IMR-90 (cell line): ENCODE measurements around the gene TAGLN2. TPM values are rescaled to one million over a fixed set of nuclear protein-coding genes. Genes with fewer than 3 reads are reported as not detected.
A peak's percentile ranks its signal among the peaks of the same experiment; 100 is the strongest.

Experiments
- ATAC-seq: fragments of 200-7000 bp; cut with Tn5 transposase; 2 replicates; pipeline ENCODE4 v1.9.1; 2020; ENCODE audit warnings: low read depth, mild to moderate bottlenecking, moderate library complexity
- BruUV-seq: library from RNA; stranded (reverse); fragments of 400-500 nt; replicated peaks from 2 replicates; lab custom pipeline; 2021; lab: Mats Ljungman, UMichigan
- CTCF ChIA-PET: fragments of 300-600 bp; formaldehyde crosslinking; extraction: SDS; loops from one replicate; lab custom pipeline; 2021; ENCODE audit warnings: antibody characterized with exemption; lab: Yijun Ruan, JAX
- POLR2A ChIA-PET: fragments of 300-600 bp; sonication (Branson Sonifier 250); formaldehyde crosslinking; loops from one replicate; lab custom pipeline; 2022; ENCODE audit warnings: antibody characterized with exemption; ENCODE audit not compliant: unreplicated experiment; lab: Charles Lee
- DNase-seq: peaks from one replicate; pipeline ENCODE4 v3.0.0; 2013
- H2AFZ ChIP-seq: replicated peaks from 2 replicates; pipeline ENCODE3; 2013; ENCODE audit warnings: low read length, mild to moderate bottlenecking; ENCODE audit not compliant: poor library complexity
- H2AK5ac ChIP-seq: 2 replicates; pipeline ENCODE4 v1.6.1; 2013; ENCODE audit warnings: low read depth, low read length, inconsistent platforms
- H2AK9ac ChIP-seq: replicated peaks from 2 replicates; pipeline ENCODE3; 2013; ENCODE audit warnings: mild to moderate bottlenecking, low read depth, low read length, moderate library complexity; ENCODE audit not compliant: poor library complexity
- H2BK120ac ChIP-seq: 2 replicates; pipeline ENCODE4 v1.6.1; 2013; ENCODE audit warnings: low read depth, low read length, inconsistent platforms
- H2BK15ac ChIP-seq: 3 replicates; pipeline ENCODE4 v1.6.1; 2013; ENCODE audit warnings: low read depth, low read length, inconsistent platforms
- H2BK20ac ChIP-seq: 2 replicates; pipeline ENCODE4 v1.6.1; 2013; ENCODE audit warnings: low read depth, mild to moderate bottlenecking, inconsistent platforms, low read length, moderate library complexity
- H2BK5ac ChIP-seq: 2 replicates; pipeline ENCODE4 v1.6.1; 2013; ENCODE audit warnings: mild to moderate bottlenecking, low read depth, low read length, inconsistent platforms; ENCODE audit not compliant: poor library complexity, severe bottlenecking
- H3K14ac ChIP-seq: replicated peaks from 2 replicates; pipeline ENCODE4 v1.6.1; 2013; ENCODE audit warnings: low read depth, low read length, inconsistent platforms
- H3K18ac ChIP-seq: 2 replicates; pipeline ENCODE4 v1.6.1; 2013; ENCODE audit warnings: low read depth, low read length, control low read depth
- H3K23ac ChIP-seq: 2 replicates; pipeline ENCODE4 v1.6.1; 2013; ENCODE audit warnings: low read depth, low read length, inconsistent platforms
- H3K27ac ChIP-seq: 2 replicates; pipeline ENCODE4 v1.5.1; 2013; ENCODE audit warnings: mild to moderate bottlenecking, control low read depth, low read length; ENCODE audit not compliant: insufficient read depth
- H3K27me3 ChIP-seq: 2 replicates; pipeline ENCODE4 v1.6.1; 2013; ENCODE audit warnings: low read length; ENCODE audit not compliant: control insufficient read depth, insufficient read depth
- H3K36me3 ChIP-seq: 2 replicates; pipeline ENCODE4 v1.6.1; 2013; ENCODE audit warnings: low read length, mixed read lengths; ENCODE audit not compliant: control insufficient read depth, insufficient read depth
- H3K4ac ChIP-seq: 2 replicates; pipeline ENCODE4 v1.6.1; 2013; ENCODE audit warnings: low read depth, low read length, inconsistent platforms
- H3K4me1 ChIP-seq: 2 replicates; pipeline ENCODE4 v1.6.1; 2013; ENCODE audit warnings: low read length, mixed read lengths; ENCODE audit not compliant: control insufficient read depth, insufficient read depth
- H3K4me2 ChIP-seq: 2 replicates; pipeline ENCODE4 v1.6.1; 2013; ENCODE audit warnings: low read depth, mild to moderate bottlenecking, control low read depth, low read length, moderate library complexity
- H3K4me3 ChIP-seq: 2 replicates; pipeline ENCODE4 v1.5.1; 2013; ENCODE audit warnings: low read depth, mild to moderate bottlenecking, control low read depth, low read length, moderate library complexity; ENCODE audit not compliant: insufficient read depth
- H3K56ac ChIP-seq: 2 replicates; pipeline ENCODE4 v1.6.1; 2013; ENCODE audit warnings: low read length, inconsistent platforms; ENCODE audit not compliant: insufficient read depth; ENCODE audit errors: extremely low read depth
- H3K79me1 ChIP-seq, 2 experiments: 2 replicates each; pipeline ENCODE4 v1.6.1; 2013; ENCODE audit warnings: low read length in 2 of 2, inconsistent platforms in 1 of 2, low read depth in 1 of 2
- H3K9ac ChIP-seq: 2 replicates; pipeline ENCODE4 v1.6.1; 2013; ENCODE audit warnings: low read depth, low read length, control low read depth
- H3K9me1 ChIP-seq: 2 replicates; pipeline ENCODE4 v1.6.1; 2013; ENCODE audit warnings: low read length, inconsistent platforms; ENCODE audit not compliant: insufficient read depth
- H3K9me3 ChIP-seq: 2 replicates; pipeline ENCODE4 v1.6.1; 2013; ENCODE audit warnings: low read length; ENCODE audit not compliant: control insufficient read depth, insufficient read depth
- H4K20me1 ChIP-seq: 2 replicates; pipeline ENCODE4 v1.6.1; 2013; ENCODE audit warnings: low read length, inconsistent platforms; ENCODE audit not compliant: insufficient read depth
- H4K5ac ChIP-seq: 2 replicates; pipeline ENCODE4 v1.6.1; 2013; ENCODE audit warnings: mild to moderate bottlenecking, low read depth, low read length, control low read depth
- H4K8ac ChIP-seq, 2 experiments: 2 replicates each; pipeline ENCODE4 v1.6.1; 2013; ENCODE audit warnings: low read depth in 2 of 2, low read length in 2 of 2, control low read depth in 1 of 2, inconsistent platforms in 1 of 2
- H4K91ac ChIP-seq: 2 replicates; pipeline ENCODE4 v1.6.1; 2013; ENCODE audit warnings: low read depth, low read length, inconsistent platforms; ENCODE audit not compliant: insufficient read depth
- BHLHE40 ChIP-seq: fragments of 150-350 bp; IDR thresholded peaks from 2 replicates; pipeline ENCODE4 v1.6.1; 2016; ENCODE audit warnings: mild to moderate bottlenecking, low read depth, low read length
- CEBPB ChIP-seq: IDR thresholded peaks from 2 replicates; pipeline ENCODE4 v1.6.1; 2012; ENCODE audit warnings: low read depth, low read length, improper control_type of control experiment
- CHD1 ChIP-seq: IDR thresholded peaks from 2 replicates; pipeline ENCODE4 v1.6.1; 2012; ENCODE audit warnings: low read depth, low read length, improper control_type of control experiment
- FOS ChIP-seq: fragments of 150-350 bp; IDR thresholded peaks from 2 replicates; pipeline ENCODE4 v1.6.1; 2016; ENCODE audit warnings: low read depth, low read length
- MAFK ChIP-seq: IDR thresholded peaks from 2 replicates; pipeline ENCODE4 v1.6.1; 2012; ENCODE audit warnings: low read depth, low read length, improper control_type of control experiment
- MAZ ChIP-seq: IDR thresholded peaks from 2 replicates; pipeline ENCODE4 v1.6.1; 2012; ENCODE audit warnings: low read depth, mild to moderate bottlenecking, low read length, improper control_type of control experiment, moderate library complexity, borderline replicate concordance
- MXI1 ChIP-seq: IDR thresholded peaks from 2 replicates; pipeline ENCODE4 v1.6.1; 2012; ENCODE audit warnings: low read depth, mild to moderate bottlenecking, low read length, moderate library complexity, borderline replicate concordance
- NFE2L2 ChIP-seq: fragments of 150-350 bp; IDR thresholded peaks from 2 replicates; pipeline ENCODE4 v1.6.1; 2016; ENCODE audit warnings: low read depth, mild to moderate bottlenecking, low read length
- POLR2A ChIP-seq: IDR thresholded peaks from 2 replicates; pipeline ENCODE4 v1.6.1; 2012; ENCODE audit warnings: mild to moderate bottlenecking, low read depth, low read length
- RAD21 ChIP-seq: IDR thresholded peaks from 2 replicates; pipeline ENCODE4 v1.6.1; 2012; ENCODE audit warnings: low read length, improper control_type of control experiment
- RCOR1 ChIP-seq: IDR thresholded peaks from 2 replicates; pipeline ENCODE4 v1.6.1; 2012; ENCODE audit warnings: mild to moderate bottlenecking, low read length, improper control_type of control experiment; ENCODE audit not compliant: insufficient replicate concordance
- RFX5 ChIP-seq: IDR thresholded peaks from 2 replicates; pipeline ENCODE4 v1.8.0; 2012; ENCODE audit warnings: low read depth, mild to moderate bottlenecking, low read length, moderate library complexity
- SMC3 ChIP-seq: fragments of 150-350 bp; IDR thresholded peaks from 2 replicates; pipeline ENCODE4 v1.6.1; 2016; ENCODE audit warnings: low read depth, mild to moderate bottlenecking, antibody characterized with exemption, low read length, moderate library complexity
- WGBS, 2 experiments: methylation state at CpG; one replicate each; pipeline versions ENCODE4 v1.1.5 to v1.1.7; 2013; ENCODE audit warnings: missing lambda C conversion rate in 2 of 2; ENCODE audit not compliant: insufficient read length in 1 of 2; ENCODE audit errors: extremely low coverage in 2 of 2; 5-methylcytosine and 5-hydroxymethylcytosine counted together
- dilution Hi-C: fragments of 300-500 bp; cut with HindIII; formaldehyde crosslinking; loops from one replicate; pipeline ENCODE4 v1.14.3; 2018; ENCODE audit warnings: low sequenced_read_pairs; ENCODE audit not compliant: unreplicated experiment
- in situ Hi-C: fragments of 300-500 bp; cut with MboI; formaldehyde crosslinking; loops from 3 replicates; pipeline ENCODE4 v1.14.3; 2019; ENCODE audit warnings: low sequenced_read_pairs, inconsistent platforms, mixed read lengths
- intact Hi-C: fragments of 100-400 bp; cut with micrococcal nuclease; formaldehyde crosslinking; loops from 2 replicates; pipeline ENCODE4 v1.10.0; 2022
- polyA plus RNA-seq, 3 experiments: library from polyadenylated mRNA; depleted of rRNA; stranded (reverse); fragments of >200 nt; gene quantifications; 2 replicates each; pipeline ENCODE4 v1.2.3, GENCODE V29; 2012; ENCODE audit warnings: low replicate concordance in 1 of 3
- total RNA-seq: library from RNA; depleted of rRNA; stranded (reverse); fragments of >200 nt; gene quantifications from 2 replicates; pipeline ENCODE4 v1.2.3, GENCODE V29; 2012
- TF ChIP-seq, protein P1 (sequence below): fragments of 150-350 bp; IDR thresholded peaks from 2 replicates; pipeline ENCODE4 v1.6.1; 2017; ENCODE audit warnings: mild to moderate bottlenecking, antibody characterized with exemption, low read length, low read depth
- TF ChIP-seq, protein P2 (sequence below): conservative IDR thresholded peaks from 2 replicates; pipeline ENCODE4 v1.5.1; 2012; ENCODE audit warnings: mild to moderate bottlenecking, low read depth, low read length, improper control_type of control experiment

The TAGLN2 gene
- total and polyA plus RNA-seq, 2 of the 4 experiments (the other 2 are of a cell fraction): 440 to 634 TPM

DNA sequence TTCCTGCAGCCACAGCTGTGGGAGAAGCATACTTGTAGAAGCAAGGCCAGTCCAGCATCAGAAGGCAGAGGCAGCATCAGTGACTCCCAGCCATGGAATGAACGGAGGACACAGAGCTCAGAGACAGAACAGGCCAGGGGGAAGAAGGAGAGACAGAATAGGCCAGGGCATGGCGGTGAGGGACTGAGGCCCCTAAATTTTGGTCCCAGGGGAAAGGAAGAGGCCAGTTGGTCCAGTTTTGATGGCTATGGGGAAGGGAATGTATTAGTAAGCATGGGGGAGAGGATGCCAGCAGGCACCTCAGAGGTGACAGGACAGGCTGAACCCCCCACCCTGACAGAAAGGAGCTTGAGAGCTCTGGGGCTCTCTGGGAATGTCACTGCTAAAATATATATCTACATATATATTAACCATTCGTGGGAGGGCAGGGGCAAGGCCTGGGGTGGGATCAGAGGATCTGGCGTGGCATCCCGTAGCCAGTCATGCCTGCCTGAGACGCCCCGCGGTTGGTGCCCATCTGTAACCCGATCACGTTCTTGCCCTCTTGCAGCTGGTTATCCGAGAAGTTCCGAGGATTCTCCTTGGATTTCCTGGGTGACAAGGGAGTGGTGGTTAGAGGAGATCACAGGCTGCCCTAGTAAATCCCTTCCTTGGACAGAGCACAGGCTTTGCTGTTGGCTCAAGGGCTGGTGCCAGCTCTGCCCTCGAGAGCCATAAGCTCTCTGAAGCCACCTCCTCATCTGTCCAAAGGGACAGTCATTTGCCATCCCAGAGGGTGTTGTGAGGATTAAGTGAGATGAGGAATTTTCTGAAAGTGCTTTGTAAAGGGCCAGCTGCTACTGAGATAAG is 6.7 kb downstream of the TAGLN2 start:
- BruUV-seq: TSS peak; percentile 65
- H3K18ac ChIP-seq: no peak overlapping the region
- in situ Hi-C loops: no loop called here
- no peak overlapping the region for H3K56ac ChIP-seq
- no peak overlapping the region for H2AK9ac ChIP-seq
- H2BK5ac ChIP-seq: peak overlapping the region; percentile 42
- H3K9me1 ChIP-seq: peaks cover 46% of the 10 kb centered on the region
- dilution Hi-C loops: no loop called here
- H4K91ac ChIP-seq: no peak overlapping the region
- H4K20me1 ChIP-seq: peaks cover 80% of the 10 kb centered on the region
- no peak overlapping the region for H3K4ac ChIP-seq
- no peak overlapping the region for H3K23ac ChIP-seq
- H4K8ac ChIP-seq: no peak overlapping the region
- TF ChIP-seq MAFK (no peak), MAZ (no peak), RCOR1 (no peak), BHLHE40 (no peak), CHD1 (no peak), NFE2L2 (no peak), POLR2A (no peak), RFX5 (no peak), SMC3 (no peak), MXI1 (no peak), FOS (no peak), CEBPB (no peak), RAD21 (no peak)
- TF ChIP-seq, protein P1, sequence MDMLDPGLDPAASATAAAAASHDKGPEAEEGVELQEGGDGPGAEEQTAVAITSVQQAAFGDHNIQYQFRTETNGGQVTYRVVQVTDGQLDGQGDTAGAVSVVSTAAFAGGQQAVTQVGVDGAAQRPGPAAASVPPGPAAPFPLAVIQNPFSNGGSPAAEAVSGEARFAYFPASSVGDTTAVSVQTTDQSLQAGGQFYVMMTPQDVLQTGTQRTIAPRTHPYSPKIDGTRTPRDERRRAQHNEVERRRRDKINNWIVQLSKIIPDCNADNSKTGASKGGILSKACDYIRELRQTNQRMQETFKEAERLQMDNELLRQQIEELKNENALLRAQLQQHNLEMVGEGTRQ: no peak
- TF ChIP-seq, protein P2, sequence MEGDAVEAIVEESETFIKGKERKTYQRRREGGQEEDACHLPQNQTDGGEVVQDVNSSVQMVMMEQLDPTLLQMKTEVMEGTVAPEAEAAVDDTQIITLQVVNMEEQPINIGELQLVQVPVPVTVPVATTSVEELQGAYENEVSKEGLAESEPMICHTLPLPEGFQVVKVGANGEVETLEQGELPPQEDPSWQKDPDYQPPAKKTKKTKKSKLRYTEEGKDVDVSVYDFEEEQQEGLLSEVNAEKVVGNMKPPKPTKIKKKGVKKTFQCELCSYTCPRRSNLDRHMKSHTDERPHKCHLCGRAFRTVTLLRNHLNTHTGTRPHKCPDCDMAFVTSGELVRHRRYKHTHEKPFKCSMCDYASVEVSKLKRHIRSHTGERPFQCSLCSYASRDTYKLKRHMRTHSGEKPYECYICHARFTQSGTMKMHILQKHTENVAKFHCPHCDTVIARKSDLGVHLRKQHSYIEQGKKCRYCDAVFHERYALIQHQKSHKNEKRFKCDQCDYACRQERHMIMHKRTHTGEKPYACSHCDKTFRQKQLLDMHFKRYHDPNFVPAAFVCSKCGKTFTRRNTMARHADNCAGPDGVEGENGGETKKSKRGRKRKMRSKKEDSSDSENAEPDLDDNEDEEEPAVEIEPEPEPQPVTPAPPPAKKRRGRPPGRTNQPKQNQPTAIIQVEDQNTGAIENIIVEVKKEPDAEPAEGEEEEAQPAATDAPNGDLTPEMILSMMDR: no peak
- intact Hi-C loops: no loop called here
- H3K27ac ChIP-seq: peak overlapping the region; percentile 16
- POLR2A ChIA-PET: no interaction called here
- CTCF ChIA-PET: interaction anchor here (0.5 kb wide), 1 partner anchor 87 kb away, joined by 4 read pairs; no protein-coding TSS in a partner anchor
- no peak overlapping the region for H4K5ac ChIP-seq
- H3K27me3 ChIP-seq: no peaks in the 10 kb centered on the region
- H3K4me1 ChIP-seq: peaks cover 39% of the 10 kb centered on the region
- DNase-seq (peak; percentile 67), ATAC-seq (peak; percentile 30; the same call in 1 of the 2 replicates)
- no peak overlapping the region; the same call in 1 of the 2 replicates for H3K14ac ChIP-seq
- no peak overlapping the region for H3K4me2 ChIP-seq
- peaks cover 9 to 76% of the 10 kb centered on the region in 2 experiments for H3K79me1 ChIP-seq
- peak overlapping the region; percentile 14; the same call in 1 of the 2 replicates for H2AK5ac ChIP-seq
- no peak overlapping the region for H2AFZ ChIP-seq
- H3K36me3 ChIP-seq: peaks cover 37% of the 10 kb centered on the region
- no peaks in the 10 kb centered on the region for H3K9me3 ChIP-seq
- H2BK20ac ChIP-seq: no peak overlapping the region
- no peak overlapping the region for H3K4me3 ChIP-seq
- H2BK15ac ChIP-seq: no peak overlapping the region; the same call in 2 of the 3 replicates
- no peak overlapping the region for H2BK120ac ChIP-seq
- no peak overlapping the region for H3K9ac ChIP-seq
- no CpG with 5 or more reads among the region's 13 CpGs for WGBS, 2 experiments
